PC-9 (cell line): ENCODE results near the gene COG4.

ENCODE experiments used
- CTCF ChIP-seq: fragments of 200-600 bp; sonication (generic); conservative IDR thresholded peaks from 2 replicates; pipeline ENCODE4 v1.6.1; 2017; ENCODE audit warnings: mixed run types, antibody characterized with exemption, mild to moderate bottlenecking, moderate library complexity
- EZH2 ChIP-seq: fragments of 200-600 bp; sonication (generic); IDR thresholded peaks from 2 replicates; pipeline ENCODE4 v1.8.0; 2017; ENCODE audit warnings: antibody characterized with exemption, low read depth

- TF ChIP-seq CTCF (no peak), EZH2 (no peak)
Observed at GRCh38 chr16:70550082-70550481, 26.7 kb upstream of the COG4 start.
